ENCODE results near the gene BMAL1.

The BMAL1 gene

DNA sequence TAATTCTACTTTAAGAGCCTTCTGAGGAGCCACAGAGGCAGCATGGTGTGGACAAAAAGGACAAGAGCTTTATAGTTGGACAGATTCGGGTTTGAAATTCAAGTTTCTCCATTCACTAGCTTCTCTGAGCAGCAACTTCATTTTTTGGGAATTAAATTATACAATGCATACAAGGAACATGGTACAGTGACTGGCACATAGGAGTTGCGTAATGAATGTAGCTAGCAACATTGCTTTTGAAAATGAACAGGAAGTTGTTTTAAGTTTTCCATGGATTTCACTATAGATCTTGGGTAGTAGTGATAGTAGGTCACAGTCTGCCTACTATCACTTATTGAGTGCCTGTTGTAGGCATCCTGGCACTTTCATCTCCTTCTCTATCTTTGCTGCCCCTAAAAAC lies 41.0 kb upstream of the BMAL1 start:
- DNase-seq (ENCODE audit: insufficient read length, low spot score) = no peak
- FAIRE-seq = no peak

DNA sequence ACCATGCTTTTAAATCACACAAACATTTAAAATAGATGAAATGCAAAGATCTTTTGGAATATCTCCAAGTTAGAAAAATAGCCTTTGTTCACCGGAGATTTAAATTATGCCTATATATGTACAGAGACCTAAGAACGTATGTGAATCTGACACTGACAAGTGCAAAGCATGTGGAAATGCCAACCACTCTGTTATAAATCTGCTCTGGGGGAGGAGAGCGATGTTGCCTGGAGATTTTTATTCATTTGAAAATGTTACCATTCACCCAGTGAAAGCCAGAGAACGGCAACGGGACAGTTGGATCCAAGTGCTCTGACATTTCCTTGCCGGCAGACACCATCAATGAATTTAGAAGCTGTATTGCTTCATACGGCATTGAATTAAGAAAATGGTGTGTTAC lies 39.8 kb upstream of the BMAL1 start:
- TF ChIP-seq, protein P1, sequence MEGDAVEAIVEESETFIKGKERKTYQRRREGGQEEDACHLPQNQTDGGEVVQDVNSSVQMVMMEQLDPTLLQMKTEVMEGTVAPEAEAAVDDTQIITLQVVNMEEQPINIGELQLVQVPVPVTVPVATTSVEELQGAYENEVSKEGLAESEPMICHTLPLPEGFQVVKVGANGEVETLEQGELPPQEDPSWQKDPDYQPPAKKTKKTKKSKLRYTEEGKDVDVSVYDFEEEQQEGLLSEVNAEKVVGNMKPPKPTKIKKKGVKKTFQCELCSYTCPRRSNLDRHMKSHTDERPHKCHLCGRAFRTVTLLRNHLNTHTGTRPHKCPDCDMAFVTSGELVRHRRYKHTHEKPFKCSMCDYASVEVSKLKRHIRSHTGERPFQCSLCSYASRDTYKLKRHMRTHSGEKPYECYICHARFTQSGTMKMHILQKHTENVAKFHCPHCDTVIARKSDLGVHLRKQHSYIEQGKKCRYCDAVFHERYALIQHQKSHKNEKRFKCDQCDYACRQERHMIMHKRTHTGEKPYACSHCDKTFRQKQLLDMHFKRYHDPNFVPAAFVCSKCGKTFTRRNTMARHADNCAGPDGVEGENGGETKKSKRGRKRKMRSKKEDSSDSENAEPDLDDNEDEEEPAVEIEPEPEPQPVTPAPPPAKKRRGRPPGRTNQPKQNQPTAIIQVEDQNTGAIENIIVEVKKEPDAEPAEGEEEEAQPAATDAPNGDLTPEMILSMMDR (IDR thresholded peaks at IDR 0.05; ENCODE audit: insufficient read depth, missing control alignments) = no peak
- FAIRE-seq = no peak
- DNase-seq (ENCODE audit: insufficient read length, low spot score) = no peak

More for the DNA sequence above, 41.0 kb upstream of the BMAL1 start:
- TF ChIP-seq, protein P1 (IDR thresholded peaks at IDR 0.05; ENCODE audit: insufficient read depth, missing control alignments) = no peak

- no peak for DNase-seq (ENCODE audit: insufficient read length, low spot score)
- FAIRE-seq = no peak
- TF ChIP-seq, protein P1 (IDR thresholded peaks at IDR 0.05; ENCODE audit: insufficient read depth, missing control alignments) = peak; percentile 86
Measured at GRCh38 chr11:13238879-13239514, 38.6 kb upstream of the BMAL1 start.

- TF ChIP-seq, protein P1 (IDR thresholded peaks at IDR 0.05; ENCODE audit: insufficient read depth, missing control alignments) = no peak
- FAIRE-seq (no peak), DNase-seq (ENCODE audit: insufficient read length, low spot score) (no peak)
Measured at GRCh38 chr11:13242564-13242963, 35.0 kb upstream of the BMAL1 start.

GRCh38 chr11:13247606-13248296 lies 29.8 kb upstream of the BMAL1 start:
- FAIRE-seq = peak; percentile 16

DNA sequence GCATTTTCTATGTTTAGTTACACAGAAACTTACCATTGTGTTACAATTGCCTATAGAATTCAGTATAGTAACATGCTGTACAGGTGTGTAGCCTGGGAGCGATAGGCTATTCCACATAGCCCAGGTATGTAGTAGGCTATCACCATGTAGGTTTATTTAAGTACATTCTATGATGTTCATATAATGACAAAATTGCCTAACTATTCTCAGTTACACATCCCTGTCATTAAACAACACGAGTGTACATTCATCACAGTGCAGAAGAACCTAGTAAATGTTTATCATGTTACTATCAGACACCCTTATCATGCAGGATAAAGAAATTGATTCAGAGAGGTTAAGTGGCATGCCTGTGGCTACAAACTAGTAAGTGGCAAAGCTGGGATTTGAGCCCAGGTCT lies 28.4 kb upstream of the BMAL1 start:
- DNase-seq (ENCODE audit: insufficient read length, low spot score) = no peak
- TF ChIP-seq, protein P1 (IDR thresholded peaks at IDR 0.05; ENCODE audit: insufficient read depth, missing control alignments) = no peak
- FAIRE-seq = no peak

More at GRCh38 chr11:13247606-13248296, 29.8 kb upstream of the BMAL1 start:
- TF ChIP-seq, protein P1 (IDR thresholded peaks at IDR 0.05; ENCODE audit: insufficient read depth, missing control alignments) = no peak
- no peak for DNase-seq (ENCODE audit: insufficient read length, low spot score)

- TF ChIP-seq, protein P1 (IDR thresholded peaks at IDR 0.05; ENCODE audit: insufficient read depth, missing control alignments) = peak; percentile 4
- FAIRE-seq = no peak
- DNase-seq (ENCODE audit: insufficient read length, low spot score) = no peak
Measured at GRCh38 chr11:13249992-13250391, 27.6 kb upstream of the BMAL1 start.

Data from D721Med (cell line).